KOPT-K1 (cell line): ENCODE measurements around the gene SLC25A26.
"Not testable (repeated sequence)": the region's sequence is repeated elsewhere in the genome, so short reads cannot be mapped to it uniquely, and the experiment has no call there.

Experiments used
- H3K27ac ChIP-seq: fragments of 200-600 bp; sonication (generic); 2 replicates; pipeline ENCODE4 v1.5.1; 2016; ENCODE audit warnings: antibody characterized with exemption, mild to moderate bottlenecking, low read depth, low read length; ENCODE audit not compliant: poor library complexity, severe bottlenecking
- H3K36me3 ChIP-seq: fragments of 200-600 bp; sonication (generic); 2 replicates; pipeline ENCODE4 v1.5.1; 2017; ENCODE audit warnings: antibody characterized with exemption, mild to moderate bottlenecking, low read length, moderate library complexity; ENCODE audit not compliant: insufficient read depth
- H3K9me3 ChIP-seq: fragments of 200-600 bp; sonication (generic); 2 replicates; pipeline ENCODE4 v1.5.1; 2017; ENCODE audit warnings: antibody characterized with exemption, low read length, mild to moderate bottlenecking; ENCODE audit not compliant: insufficient read depth, poor library complexity, severe bottlenecking

The SLC25A26 gene

DNA sequence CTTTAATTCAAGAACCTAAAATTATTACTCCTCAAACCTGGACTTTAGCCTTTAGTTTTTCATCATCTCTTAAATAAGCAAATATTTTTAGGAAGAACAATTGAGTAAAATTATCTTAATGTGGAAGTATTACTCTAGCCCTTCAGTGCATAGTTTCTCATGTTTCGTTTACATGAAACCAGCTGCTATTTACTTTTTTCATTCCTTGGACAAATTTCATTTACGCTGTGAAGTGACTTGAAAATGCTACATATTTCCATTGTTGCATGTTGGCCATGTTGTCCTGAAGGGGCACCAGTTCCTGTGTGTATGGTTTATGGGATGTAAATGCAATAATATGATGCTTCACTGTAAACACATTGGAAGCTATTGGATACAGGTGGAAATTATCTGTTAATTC, 49.9 kb downstream of the SLC25A26 start:
- no peaks in the 10 kb centered on the region for H3K9me3 ChIP-seq
- no peaks in the 10 kb centered on the region for H3K36me3 ChIP-seq
- no peak overlapping the region for H3K27ac ChIP-seq

- Histone ChIP-seq H3K9me3 (no peaks in the 10 kb centered on the region), H3K36me3 (no peaks in the 10 kb centered on the region), H3K27ac (no peak overlapping the region)
Measured at GRCh38 chr3:66271231-66271630, 50.4 kb downstream of the SLC25A26 start.

- no peak overlapping the region for H3K27ac ChIP-seq
- H3K9me3 ChIP-seq, result no peaks in the 10 kb centered on the region
- no peaks in the 10 kb centered on the region for H3K36me3 ChIP-seq
Measured at GRCh38 chr3:66272016-66272415, 51.2 kb downstream of the SLC25A26 start.

DNA sequence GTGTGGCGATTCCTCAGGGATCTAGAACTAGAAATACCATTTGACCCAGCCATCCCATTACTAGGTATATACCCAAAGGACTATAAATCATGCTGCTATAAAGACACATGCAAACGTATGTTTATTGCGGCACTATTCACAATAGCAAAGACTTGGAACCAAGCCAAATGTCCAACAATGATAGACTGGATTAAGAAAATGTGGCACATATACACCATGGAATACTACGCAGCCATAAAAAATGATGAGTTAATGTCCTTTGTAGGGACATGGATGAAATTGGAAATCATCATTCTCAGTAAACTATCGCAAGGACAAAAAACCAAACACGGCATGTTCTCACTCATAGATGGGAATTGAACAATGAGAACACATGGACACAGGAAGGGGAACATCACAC, 54.0 kb downstream of the SLC25A26 start:
- H3K36me3 ChIP-seq, H3K9me3 ChIP-seq, H3K27ac ChIP-seq: not testable (repeated sequence)

DNA sequence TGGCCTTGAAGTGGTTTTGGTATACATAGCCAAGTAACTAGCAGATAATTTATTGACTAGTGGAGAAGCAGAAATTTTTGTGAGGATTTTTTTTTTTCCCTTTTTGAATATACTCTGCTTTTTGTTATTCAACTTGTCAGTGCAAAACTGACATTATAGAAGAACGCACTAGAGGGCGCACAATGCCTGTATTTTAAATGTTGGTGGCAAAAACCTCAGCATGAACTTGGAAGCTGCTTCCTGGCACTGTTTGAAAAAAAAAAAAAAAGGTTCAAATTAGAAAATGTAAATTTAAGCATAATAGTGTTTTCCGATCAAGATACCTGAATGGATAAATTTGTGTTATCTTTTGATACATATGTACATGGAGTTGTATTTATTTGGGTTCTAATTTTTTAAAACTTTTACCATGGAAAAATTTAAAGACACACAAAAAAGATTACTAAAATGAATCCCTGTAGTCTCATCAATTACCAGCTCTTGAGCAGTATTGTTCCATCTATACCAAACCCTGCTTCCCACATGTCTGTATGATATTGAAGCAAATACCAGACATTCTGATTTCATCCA, 56.0 kb downstream of the SLC25A26 start:
- Histone ChIP-seq H3K36me3 (no peaks in the 10 kb centered on the region), H3K9me3 (no peaks in the 10 kb centered on the region), H3K27ac (no peak overlapping the region)

DNA sequence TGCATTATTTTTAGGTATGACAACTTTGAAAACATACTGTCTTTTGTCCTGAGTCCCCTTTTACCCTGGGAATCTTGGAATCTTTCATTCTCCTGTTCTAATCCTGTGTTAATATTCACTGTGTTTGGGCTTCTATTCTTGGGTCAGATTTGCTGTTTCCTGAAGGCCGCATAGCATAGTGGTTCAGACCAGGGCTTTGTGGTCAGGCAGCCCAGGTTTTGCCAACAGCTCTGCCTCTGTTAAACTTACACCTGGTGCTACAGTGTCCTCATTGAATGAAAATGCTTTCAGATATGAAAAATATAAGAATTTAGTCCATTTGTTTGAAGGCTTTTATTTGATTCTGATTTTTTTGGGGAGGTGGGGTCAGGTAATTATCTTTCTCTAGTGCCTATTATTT, 58.4 kb downstream of the SLC25A26 start:
- H3K36me3 ChIP-seq, result no peaks in the 10 kb centered on the region
- H3K9me3 ChIP-seq, result no peaks in the 10 kb centered on the region
- H3K27ac ChIP-seq, result peak overlapping the region; percentile 28

GRCh38 chr3:66280304-66280703, 59.5 kb downstream of the SLC25A26 start:
- peak overlapping the region; percentile 61 for H3K27ac ChIP-seq
- H3K36me3 ChIP-seq, result no peaks in the 10 kb centered on the region
- no peaks in the 10 kb centered on the region for H3K9me3 ChIP-seq

GRCh38 chr3:66291922-66292321, 71.1 kb downstream of the SLC25A26 start:
- H3K36me3 ChIP-seq, H3K27ac ChIP-seq: not testable (repeated sequence)

DNA sequence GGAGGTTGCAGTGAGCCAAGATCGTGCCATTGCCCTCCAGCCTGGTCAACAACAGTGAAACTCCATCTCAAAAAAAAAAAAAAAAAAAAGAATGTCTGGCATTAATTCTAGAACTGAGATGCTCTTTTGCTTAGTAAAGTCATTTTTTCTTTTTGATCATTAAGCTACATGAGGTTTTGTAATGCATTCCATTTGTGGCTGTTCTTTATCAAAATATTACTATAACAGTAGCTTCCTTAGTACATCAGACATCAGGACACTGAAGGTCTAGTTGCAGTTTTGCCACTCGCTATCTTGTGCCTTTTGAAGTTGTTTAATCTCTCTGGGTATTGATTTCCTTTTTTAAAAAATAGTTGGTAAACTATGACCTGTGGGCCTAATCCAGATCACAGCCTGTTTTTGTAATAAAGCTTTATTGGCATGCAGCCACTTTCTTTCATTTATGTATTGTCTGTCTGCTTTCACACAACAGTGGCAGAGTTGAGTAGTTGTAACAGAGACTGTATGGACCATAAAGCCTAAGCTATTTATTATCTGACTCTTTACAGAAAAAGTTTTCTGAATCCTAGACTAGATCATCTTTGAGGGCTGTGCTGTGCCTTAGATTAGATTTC, 76.6 kb downstream of the SLC25A26 start:
- no peaks in the 10 kb centered on the region for H3K9me3 ChIP-seq
- peak overlapping the region; percentile 36 for H3K27ac ChIP-seq
- no peaks in the 10 kb centered on the region for H3K36me3 ChIP-seq

More at GRCh38 chr3:66291922-66292321, 71.1 kb downstream of the SLC25A26 start:
- H3K9me3 ChIP-seq, result not testable (repeated sequence)

- H3K36me3 ChIP-seq, result no peaks in the 10 kb centered on the region
- peak overlapping the region; percentile 36 for H3K27ac ChIP-seq
- H3K9me3 ChIP-seq, result no peaks in the 10 kb centered on the region
Measured at GRCh38 chr3:66297900-66298299, 77.1 kb downstream of the SLC25A26 start.

- peak overlapping the region; percentile 36 for H3K27ac ChIP-seq
- no peaks in the 10 kb centered on the region for H3K9me3 ChIP-seq
- no peaks in the 10 kb centered on the region for H3K36me3 ChIP-seq
Measured at GRCh38 chr3:66298591-66298990, 77.8 kb downstream of the SLC25A26 start.

DNA sequence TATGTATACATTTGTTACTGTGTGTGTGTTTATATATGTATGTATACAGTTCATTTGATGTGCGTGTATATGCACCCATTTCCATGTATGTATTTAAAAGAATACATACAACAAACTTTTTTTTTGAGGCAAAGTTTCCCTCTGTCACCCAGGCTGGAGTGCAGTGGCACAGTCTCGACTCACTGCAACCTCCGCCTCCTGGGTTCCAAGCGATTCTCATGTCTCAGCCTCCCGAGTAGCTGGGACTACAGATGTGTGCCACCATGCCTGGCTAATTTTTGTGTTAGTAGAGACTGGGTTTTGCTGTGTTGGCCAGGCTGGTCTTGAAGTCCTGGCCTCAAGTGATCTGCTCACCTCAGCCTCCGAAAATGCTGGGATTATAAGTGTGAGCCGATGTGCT, 78.3 kb downstream of the SLC25A26 start:
- peak overlapping the region; percentile 36 for H3K27ac ChIP-seq
- H3K9me3 ChIP-seq, result not testable (repeated sequence)

GRCh38 chr3:66299891-66300290, 79.1 kb downstream of the SLC25A26 start:
- Histone ChIP-seq H3K27ac (no peak overlapping the region), H3K36me3 (no peaks in the 10 kb centered on the region), H3K9me3 (no peaks in the 10 kb centered on the region)

More for the DNA sequence above, 78.3 kb downstream of the SLC25A26 start:
- not testable (repeated sequence) for H3K36me3 ChIP-seq

DNA sequence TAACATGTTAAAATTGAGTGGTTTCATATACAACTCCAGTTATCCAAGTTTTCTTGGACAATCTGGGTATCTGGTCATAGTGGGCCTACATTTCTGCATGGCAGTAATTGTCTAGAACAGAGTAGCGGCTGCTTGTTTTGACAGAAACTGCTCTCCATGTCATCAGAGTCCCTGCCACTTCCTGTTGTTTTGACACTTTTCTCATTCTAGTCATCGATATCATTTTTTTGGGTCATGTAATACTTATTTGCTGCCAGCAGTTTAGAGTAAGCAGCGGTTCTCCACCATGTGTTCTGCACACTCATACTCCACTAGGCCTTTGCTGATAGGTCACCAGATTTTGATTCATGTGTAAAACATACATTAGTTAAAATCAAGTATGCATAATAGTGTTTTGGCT, 81.5 kb downstream of the SLC25A26 start:
- H3K9me3 ChIP-seq, result no peaks in the 10 kb centered on the region
- H3K36me3 ChIP-seq, result no peaks in the 10 kb centered on the region
- H3K27ac ChIP-seq, result peak overlapping the region; percentile 74

- no peaks in the 10 kb centered on the region for H3K36me3 ChIP-seq
- peak overlapping the region; percentile 74 for H3K27ac ChIP-seq
- H3K9me3 ChIP-seq, result peaks cover 5% of the 10 kb centered on the region
Measured at GRCh38 chr3:66303491-66303901, 82.7 kb downstream of the SLC25A26 start.

- Histone ChIP-seq H3K9me3 (peaks cover 13% of the 10 kb centered on the region), H3K27ac (peak overlapping the region; percentile 74), H3K36me3 (no peaks in the 10 kb centered on the region)
Measured at GRCh38 chr3:66304293-66304692, 83.5 kb downstream of the SLC25A26 start.
